Neural progenitor cell (in vitro differentiated cells): Measurements from ENCODE around the gene ESRRG. TPM values are rescaled to one million over a fixed set of nuclear protein-coding genes. Genes with fewer than 3 reads are reported as not detected.
"Not testable (repeated sequence)": the region's sequence is repeated elsewhere in the genome, so short reads cannot be mapped to it uniquely, and the experiment has no call there.

Experiments
- DNase-seq: peaks from one replicate; pipeline ENCODE4 v3.0.0-alpha.2; 2016; ENCODE audit warnings: low spot score
- H2AFZ ChIP-seq: fragments of 200-600 bp; sonication (generic); replicated peaks from 2 replicates; pipeline ENCODE4 v1.6.1; 2016; ENCODE audit warnings: antibody characterized with exemption
- H3F3A ChIP-seq: fragments of 200-600 bp; sonication (generic); 2 replicates; pipeline ENCODE4 v1.6.1; 2016; ENCODE audit warnings: antibody characterized with exemption, low read depth
- H3K27ac ChIP-seq: fragments of 200-600 bp; sonication (generic); 2 replicates; pipeline ENCODE4 v1.5.1; 2016; ENCODE audit warnings: mild to moderate bottlenecking
- H3K27me3 ChIP-seq: fragments of 200-600 bp; sonication (generic); 2 replicates; pipeline ENCODE4 v1.6.1; 2016; ENCODE audit warnings: mild to moderate bottlenecking, moderate library complexity
- H3K36me3 ChIP-seq: fragments of 200-600 bp; sonication (generic); 2 replicates; pipeline ENCODE4 v1.5.1; 2016
- H3K4me1 ChIP-seq: fragments of 200-600 bp; sonication (generic); 2 replicates; pipeline ENCODE4 v1.6.1; 2016; ENCODE audit warnings: mixed run types
- H3K4me2 ChIP-seq: fragments of 200-600 bp; sonication (generic); 2 replicates; pipeline ENCODE4 v1.6.1; 2016
- H3K4me3 ChIP-seq: fragments of 200-600 bp; sonication (generic); 2 replicates; pipeline ENCODE4 v1.5.1; 2016
- H3K79me2 ChIP-seq: fragments of 200-600 bp; sonication (generic); 2 replicates; pipeline ENCODE4 v1.6.1; 2016; ENCODE audit warnings: low read depth
- H3K9ac ChIP-seq: fragments of 200-600 bp; sonication (generic); 2 replicates; pipeline ENCODE4 v1.6.1; 2016
- H3K9me3 ChIP-seq: fragments of 200-600 bp; sonication (generic); 2 replicates; pipeline ENCODE4 v1.5.1; 2016; ENCODE audit warnings: low read depth
- H4K20me1 ChIP-seq: fragments of 200-600 bp; sonication (generic); 2 replicates; pipeline ENCODE4 v1.6.1; 2016; ENCODE audit warnings: low read depth
- H3K27ac Mint-ChIP-seq: 3 replicates; pipeline ENCODE4 v1.8.0; 2021; ENCODE audit warnings: mixed read lengths
- H3K27me3 Mint-ChIP-seq: 2 replicates; pipeline ENCODE4 v1.8.0; 2022; ENCODE audit warnings: low read depth, mild to moderate bottlenecking, inconsistent platforms, moderate library complexity, mixed read lengths; ENCODE audit not compliant: insufficient read depth
- H3K36me3 Mint-ChIP-seq: 3 replicates; pipeline ENCODE4 v1.8.0; 2021; ENCODE audit warnings: mixed read lengths
- H3K4me1 Mint-ChIP-seq: 3 replicates; pipeline ENCODE4 v1.8.0; 2021; ENCODE audit warnings: mixed read lengths
- H3K4me3 Mint-ChIP-seq: 3 replicates; pipeline ENCODE4 v1.8.0; 2021; ENCODE audit warnings: mild to moderate bottlenecking, moderate library complexity, mixed read lengths
- H3K9me3 Mint-ChIP-seq: 3 replicates; pipeline ENCODE4 v1.8.0; 2020; ENCODE audit warnings: mixed read lengths
- EZH2 ChIP-seq: fragments of 200-600 bp; sonication (generic); IDR thresholded peaks from 2 replicates; pipeline ENCODE4 v1.6.1; 2017; ENCODE audit warnings: antibody characterized with exemption, mild to moderate bottlenecking, moderate library complexity
- EZH2phosphoT487 ChIP-seq: fragments of 200-600 bp; sonication (generic); IDR thresholded peaks from 2 replicates; pipeline ENCODE4 v1.6.1; 2017; ENCODE audit warnings: antibody characterized with exemption
- total RNA-seq: library from RNA; depleted of rRNA; stranded (reverse); fragments of >200 nt; gene quantifications from 2 replicates; pipeline ENCODE4 v1.2.3, GENCODE V29; 2015; ENCODE audit warnings: low replicate concordance
- TF ChIP-seq, protein P1 (sequence below): fragments of 200-600 bp; sonication (generic); IDR thresholded peaks from 2 replicates; pipeline ENCODE4 v1.5.1; 2017; ENCODE audit warnings: antibody characterized with exemption, mild to moderate bottlenecking

ESRRG gene
- total RNA-seq, 1 donor from 2014 or later = 3.0 TPM

DNA sequence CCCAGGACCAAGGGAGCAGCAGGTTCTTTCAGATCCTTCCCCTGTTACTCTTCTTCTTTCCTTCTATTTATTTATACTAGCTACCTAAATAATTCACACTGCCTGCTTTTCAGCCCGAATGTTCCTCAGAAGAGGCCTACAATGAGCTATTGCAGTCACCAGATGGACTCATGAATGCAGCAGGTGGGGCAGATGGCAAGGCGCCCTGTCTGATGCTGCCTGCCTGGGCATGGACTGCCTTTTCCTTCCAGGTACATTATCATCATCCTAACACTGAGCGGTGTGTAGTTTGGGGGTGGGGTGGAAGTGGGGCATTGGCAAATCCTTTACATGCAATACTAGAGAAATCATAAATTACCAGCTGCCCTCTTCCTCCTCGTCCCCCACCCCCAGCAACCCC, 17.6 kb downstream of the ESRRG start:
- H2AFZ ChIP-seq = no peak overlapping the region
- H3K36me3 ChIP-seq = no peaks in the 10 kb centered on the region
- no peak overlapping the region for H3K9ac ChIP-seq
- peaks cover 10% of the 10 kb centered on the region for H3F3A ChIP-seq
- no peak overlapping the region for H3K4me3 Mint-ChIP-seq
- H3K4me2 ChIP-seq = no peak overlapping the region
- H3K9me3 Mint-ChIP-seq = no peaks in the 10 kb centered on the region
- peaks cover 49% of the 10 kb centered on the region for H3K4me1 ChIP-seq
- no peak overlapping the region for H3K27ac ChIP-seq
- no peaks in the 10 kb centered on the region for H4K20me1 ChIP-seq
- peaks cover 3% of the 10 kb centered on the region for H3K27me3 Mint-ChIP-seq
- no peak overlapping the region for H3K27ac Mint-ChIP-seq
- DNase-seq = no peak
- H3K4me1 Mint-ChIP-seq = peaks cover 34% of the 10 kb centered on the region
- no peaks in the 10 kb centered on the region for H3K79me2 ChIP-seq
- no peak overlapping the region for H3K4me3 ChIP-seq
- TF ChIP-seq, protein P1, sequence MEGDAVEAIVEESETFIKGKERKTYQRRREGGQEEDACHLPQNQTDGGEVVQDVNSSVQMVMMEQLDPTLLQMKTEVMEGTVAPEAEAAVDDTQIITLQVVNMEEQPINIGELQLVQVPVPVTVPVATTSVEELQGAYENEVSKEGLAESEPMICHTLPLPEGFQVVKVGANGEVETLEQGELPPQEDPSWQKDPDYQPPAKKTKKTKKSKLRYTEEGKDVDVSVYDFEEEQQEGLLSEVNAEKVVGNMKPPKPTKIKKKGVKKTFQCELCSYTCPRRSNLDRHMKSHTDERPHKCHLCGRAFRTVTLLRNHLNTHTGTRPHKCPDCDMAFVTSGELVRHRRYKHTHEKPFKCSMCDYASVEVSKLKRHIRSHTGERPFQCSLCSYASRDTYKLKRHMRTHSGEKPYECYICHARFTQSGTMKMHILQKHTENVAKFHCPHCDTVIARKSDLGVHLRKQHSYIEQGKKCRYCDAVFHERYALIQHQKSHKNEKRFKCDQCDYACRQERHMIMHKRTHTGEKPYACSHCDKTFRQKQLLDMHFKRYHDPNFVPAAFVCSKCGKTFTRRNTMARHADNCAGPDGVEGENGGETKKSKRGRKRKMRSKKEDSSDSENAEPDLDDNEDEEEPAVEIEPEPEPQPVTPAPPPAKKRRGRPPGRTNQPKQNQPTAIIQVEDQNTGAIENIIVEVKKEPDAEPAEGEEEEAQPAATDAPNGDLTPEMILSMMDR = no peak
- TF ChIP-seq EZH2phosphoT487 = no peak
- no peak for TF ChIP-seq EZH2
- no peaks in the 10 kb centered on the region for H3K9me3 ChIP-seq
- H3K27me3 ChIP-seq = no peaks in the 10 kb centered on the region
- H3K36me3 Mint-ChIP-seq = no peaks in the 10 kb centered on the region

DNA sequence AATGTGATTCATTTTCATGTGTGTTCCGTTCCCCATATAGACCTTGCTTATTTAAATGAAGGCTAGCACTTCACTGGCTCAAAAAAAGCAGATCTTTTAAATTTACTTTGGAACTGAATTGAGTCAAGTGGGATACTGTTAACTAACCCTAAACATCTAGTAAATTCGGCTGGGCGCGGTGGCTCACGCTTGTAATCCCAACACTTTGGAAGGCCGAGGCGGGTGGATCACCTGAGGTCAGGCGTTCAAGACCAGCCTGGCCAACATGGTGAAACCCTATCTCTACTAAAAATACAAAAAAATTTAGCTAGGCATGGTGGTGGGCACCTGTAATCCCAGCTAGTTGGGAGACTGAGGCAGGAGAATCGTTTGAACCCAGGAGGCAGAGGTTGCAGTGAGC, 19.2 kb downstream of the ESRRG start:
- H3K27ac ChIP-seq, H3K36me3 ChIP-seq, H3F3A ChIP-seq, H3K9ac ChIP-seq, H4K20me1 ChIP-seq, H3K27ac Mint-ChIP-seq, H3K36me3 Mint-ChIP-seq, H3K27me3 ChIP-seq, H2AFZ ChIP-seq, H3K4me3 ChIP-seq, H3K4me3 Mint-ChIP-seq, H3K9me3 ChIP-seq, H3K27me3 Mint-ChIP-seq, H3K79me2 ChIP-seq, DNase-seq, H3K4me2 ChIP-seq, H3K9me3 Mint-ChIP-seq: not testable (repeated sequence)
- H3K4me1 Mint-ChIP-seq = peaks cover 23% of the 10 kb centered on the region
- peaks cover 43% of the 10 kb centered on the region for H3K4me1 ChIP-seq

DNA sequence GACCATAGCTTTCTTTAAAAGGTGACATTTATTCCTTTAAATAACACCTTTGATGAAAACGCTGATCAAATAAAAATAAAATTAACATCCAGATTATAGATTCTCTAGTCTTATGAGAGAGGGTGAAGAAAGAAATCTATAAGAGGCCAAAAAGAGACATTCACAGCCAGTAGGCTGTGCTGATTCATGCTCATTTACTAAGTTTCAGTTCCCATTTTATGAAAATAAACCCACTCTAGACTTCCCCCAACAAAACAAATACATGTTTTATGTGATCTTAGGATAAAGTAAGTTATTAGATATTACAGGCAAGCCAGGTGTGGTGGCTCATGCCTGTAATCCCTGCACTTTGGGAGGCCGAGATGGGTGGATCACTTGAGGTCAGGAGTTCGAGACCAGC, 21.1 kb downstream of the ESRRG start:
- Mint-ChIP-seq H3K36me3 (no peaks in the 10 kb centered on the region), H3K27me3 (no peaks in the 10 kb centered on the region), H3K4me3 (no peak overlapping the region), H3K27ac (no peak overlapping the region), H3K4me1 (peaks cover 23% of the 10 kb centered on the region), H3K9me3 (no peaks in the 10 kb centered on the region)
- Histone ChIP-seq H3K4me1 (peaks cover 40% of the 10 kb centered on the region), H4K20me1 (no peaks in the 10 kb centered on the region), H3K9ac (no peak overlapping the region), H3K27me3 (no peaks in the 10 kb centered on the region), H3K4me3 (no peak overlapping the region), H3K36me3 (no peaks in the 10 kb centered on the region), H3K4me2 (no peak overlapping the region), H3K79me2 (no peaks in the 10 kb centered on the region), H3F3A (no peaks in the 10 kb centered on the region), H3K9me3 (no peaks in the 10 kb centered on the region), H2AFZ (no peak overlapping the region), H3K27ac (no peak overlapping the region)
- no peak for TF ChIP-seq EZH2
- TF ChIP-seq EZH2phosphoT487 = no peak
- TF ChIP-seq, protein P1 = no peak
- no peak for DNase-seq

DNA sequence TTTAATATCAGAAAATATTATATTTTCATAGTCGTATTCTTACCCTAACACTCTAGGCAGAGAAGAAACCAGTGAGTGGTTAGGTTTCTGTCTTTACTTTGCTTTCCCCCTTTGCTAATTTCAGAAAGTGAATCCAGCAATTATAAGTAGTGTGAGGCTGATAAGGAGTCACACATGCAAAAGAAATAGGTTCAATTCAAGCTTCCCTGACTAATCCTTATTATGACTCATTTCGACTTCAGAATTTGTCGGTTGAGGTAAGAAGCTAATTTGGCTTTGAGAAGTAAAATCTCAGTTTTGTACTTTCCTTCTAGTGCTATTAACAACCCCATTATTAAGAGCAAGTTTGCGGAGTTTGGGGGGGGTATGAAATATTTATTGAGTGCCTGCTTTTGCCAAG, 22.4 kb downstream of the ESRRG start:
- no peaks in the 10 kb centered on the region for H3K27me3 ChIP-seq
- Mint-ChIP-seq H3K27me3 (no peaks in the 10 kb centered on the region), H3K4me3 (no peak overlapping the region), H3K4me1 (peaks cover 13% of the 10 kb centered on the region), H3K9me3 (no peaks in the 10 kb centered on the region), H3K27ac (no peak overlapping the region), H3K36me3 (no peaks in the 10 kb centered on the region)
- H3K4me1 ChIP-seq = peaks cover 26% of the 10 kb centered on the region
- no peak for TF ChIP-seq EZH2phosphoT487
- TF ChIP-seq, protein P1 = no peak
- TF ChIP-seq EZH2 = no peak
- peak overlapping the region; percentile 39 for H3K4me2 ChIP-seq
- no peak overlapping the region for H3K27ac ChIP-seq
- H3K79me2 ChIP-seq = no peaks in the 10 kb centered on the region
- H4K20me1 ChIP-seq = no peaks in the 10 kb centered on the region
- no peaks in the 10 kb centered on the region for H3F3A ChIP-seq
- no peak overlapping the region for H3K4me3 ChIP-seq
- H3K36me3 ChIP-seq = no peaks in the 10 kb centered on the region
- no peak for DNase-seq
- H3K9me3 ChIP-seq = no peaks in the 10 kb centered on the region
- no peak overlapping the region for H2AFZ ChIP-seq
- no peak overlapping the region for H3K9ac ChIP-seq
